Activated CD8-positive, alpha-beta memory T cell treated with anti-CD3 and anti-CD28 coated beads for 36 hours (primary cell): ENCODE results near the gene YWHAG. TPM values are rescaled to one million over a fixed set of nuclear protein-coding genes. Genes with fewer than 3 reads are reported as not detected.
"Not testable (repeated sequence)": the region's sequence is repeated elsewhere in the genome, so short reads cannot be mapped to it uniquely, and the experiment has no call there.

ENCODE experiments used
- CTCF ChIA-PET: fragments of 350-600 bp; sonication (Branson Sonifier 250); formaldehyde crosslinking; loops from one replicate; lab custom pipeline; 2021; ENCODE audit warnings: antibody characterized with exemption; lab: Charles Lee
- POLR2A ChIA-PET: fragments of 350-600 bp; sonication (Branson Sonifier 250); formaldehyde crosslinking; loops from one replicate; lab custom pipeline; 2021; ENCODE audit warnings: antibody characterized with exemption; lab: Charles Lee
- total RNA-seq, 2 experiments: library from RNA; stranded (reverse); gene quantifications; one replicate each; pipeline ENCODE4 v1.2.3, GENCODE V29; 2021

The YWHAG gene
- total RNA-seq: 100 to 1,000 TPM; 167 to 174 TPM

DNA sequence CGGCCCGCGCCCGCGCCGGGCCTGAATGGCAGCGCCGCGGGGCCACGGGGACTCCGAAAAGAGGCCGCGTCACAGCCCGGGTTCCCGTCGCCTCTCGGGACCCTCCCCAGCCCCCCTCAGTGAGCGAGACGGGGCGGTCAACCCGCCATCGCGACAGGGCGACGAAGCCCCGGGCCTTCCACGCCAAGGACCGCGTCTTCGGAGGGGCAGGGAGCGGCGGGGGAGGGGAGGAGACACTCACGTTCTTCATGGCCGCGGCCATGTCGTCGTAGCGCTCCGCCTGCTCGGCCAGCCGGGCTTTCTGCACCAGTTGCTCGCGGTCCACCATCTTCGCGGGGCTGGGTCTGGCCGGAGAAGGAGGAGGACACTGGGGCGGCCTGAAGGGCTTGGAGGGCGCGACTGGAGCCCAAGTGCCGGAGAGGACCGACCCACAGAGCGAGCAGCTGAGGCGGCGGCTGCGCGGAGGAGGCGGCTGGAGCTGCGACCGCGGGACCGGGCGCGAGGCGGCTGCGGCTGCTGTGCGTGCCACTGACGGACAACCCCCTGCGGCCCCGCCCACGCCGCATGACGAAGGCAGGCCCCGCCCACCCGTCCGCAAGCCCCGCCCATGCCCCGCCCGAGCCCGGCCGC is at the start of gene YWHAG:
Gene YWHAG (minus strand): TSS at position 511 of the 630 bp plus-strand sequence. CDS start 183 bp downstream, at position 328.
- ChIA-PET POLR2A (interaction anchor here (0.8 to 3.5 kb wide), 5 partner anchors 15 to 764 kb away, joined by 3 to 34 read pairs (median 5); partner anchors contain the start of gene CCDC146), CTCF (interaction anchor here (1.0 to 3.1 kb wide), 3 partner anchors 40 to 180 kb away, joined by 3 to 17 read pairs (median 3); partner anchors contain the start of gene HSPB1)

GRCh38 chr7:76408121-76408560 is 49.4 kb upstream of the YWHAG start:
- POLR2A ChIA-PET: no interaction called here
- CTCF ChIA-PET: interaction anchor here (1.5 kb wide), 1 partner anchor 20 kb away, joined by 4 read pairs; no protein-coding TSS in a partner anchor

- CTCF ChIA-PET: interaction anchor here (1.5 kb wide), 1 partner anchor 20 kb away, joined by 4 read pairs; no protein-coding TSS in a partner anchor
- POLR2A ChIA-PET: no interaction called here
Observed at GRCh38 chr7:76407718-76408117, 48.9 kb upstream of the YWHAG start.

GRCh38 chr7:76405738-76406137 is 46.9 kb upstream of the YWHAG start:
- POLR2A ChIA-PET: no interaction called here
- CTCF ChIA-PET: no interaction called here

DNA sequence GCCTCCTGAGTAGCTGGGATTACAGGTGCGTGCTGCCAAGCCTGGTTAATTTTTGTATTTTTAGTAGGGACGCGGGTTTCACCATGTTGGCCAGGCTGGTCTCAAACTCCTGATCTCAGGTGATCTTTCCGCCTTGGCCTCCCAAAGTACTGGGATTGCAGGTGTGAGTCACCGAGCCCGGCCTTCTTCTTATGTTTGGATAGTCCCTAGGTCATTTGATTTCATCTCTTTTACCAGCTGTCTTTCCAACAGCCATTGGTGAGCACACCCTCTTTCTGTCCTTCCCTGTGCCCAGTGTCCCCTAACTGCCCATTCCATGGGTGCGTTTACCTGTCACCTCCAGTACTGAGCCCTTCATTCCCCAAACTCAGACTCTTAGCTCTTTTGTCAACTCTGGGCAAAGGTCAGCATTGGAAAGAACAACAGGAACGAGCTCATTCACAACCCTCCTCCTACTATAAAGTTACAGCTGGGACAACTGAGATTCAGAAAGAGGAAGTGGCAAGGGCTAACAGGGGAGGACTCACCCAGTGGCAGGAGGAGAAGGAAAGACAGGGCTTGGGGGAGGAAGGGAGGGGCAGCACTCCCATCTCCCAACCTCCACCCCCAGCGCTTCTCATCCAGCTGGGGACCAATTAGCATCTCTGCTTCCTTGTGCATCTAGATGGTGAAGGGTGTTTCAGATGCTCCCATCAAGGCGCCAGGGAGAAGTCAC is 45.1 kb upstream of the YWHAG start:
- POLR2A ChIA-PET: no interaction called here
- CTCF ChIA-PET: no interaction called here

DNA sequence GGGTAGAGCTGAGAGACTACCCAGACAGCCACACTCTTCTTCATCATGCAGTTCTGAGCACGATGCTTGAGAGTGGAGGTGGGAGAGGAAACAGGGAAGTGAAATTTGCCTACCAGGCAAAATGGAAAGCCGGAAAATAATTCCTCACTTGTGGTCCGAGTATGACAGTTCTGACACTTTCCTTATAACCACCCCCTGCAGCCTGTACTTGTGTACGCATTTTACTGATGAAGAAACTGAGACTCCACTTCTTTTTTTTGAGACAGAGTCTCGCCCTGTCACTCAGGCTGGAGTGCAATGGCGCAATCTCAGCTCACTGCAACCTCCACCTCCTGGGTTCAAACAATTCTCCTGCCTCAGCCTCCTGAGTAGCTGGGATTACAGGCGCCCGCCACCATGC is 44.3 kb upstream of the YWHAG start:
- CTCF ChIA-PET, POLR2A ChIA-PET: not testable (repeated sequence)

DNA sequence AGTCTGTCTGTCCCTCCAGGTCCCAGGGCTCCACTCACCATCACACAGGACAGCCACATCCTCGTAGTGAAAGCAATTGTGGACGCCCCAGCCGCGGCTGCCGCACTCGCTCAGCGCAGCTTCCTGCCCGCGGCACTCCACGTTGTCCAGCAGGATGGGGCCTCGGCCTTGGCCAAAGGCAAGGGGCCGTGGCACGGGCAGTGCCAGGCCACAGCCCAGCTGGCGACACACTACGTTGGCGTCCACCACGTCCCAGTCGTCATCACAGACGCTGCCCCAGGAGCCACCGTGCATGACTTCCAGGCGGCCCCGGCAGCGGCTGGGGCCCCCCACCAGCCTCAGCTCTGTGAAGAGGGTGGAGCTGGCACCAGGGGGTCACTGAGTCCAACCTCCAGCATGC is 41.5 kb upstream of the YWHAG start:
- CTCF ChIA-PET: no interaction called here
- POLR2A ChIA-PET: no interaction called here

DNA sequence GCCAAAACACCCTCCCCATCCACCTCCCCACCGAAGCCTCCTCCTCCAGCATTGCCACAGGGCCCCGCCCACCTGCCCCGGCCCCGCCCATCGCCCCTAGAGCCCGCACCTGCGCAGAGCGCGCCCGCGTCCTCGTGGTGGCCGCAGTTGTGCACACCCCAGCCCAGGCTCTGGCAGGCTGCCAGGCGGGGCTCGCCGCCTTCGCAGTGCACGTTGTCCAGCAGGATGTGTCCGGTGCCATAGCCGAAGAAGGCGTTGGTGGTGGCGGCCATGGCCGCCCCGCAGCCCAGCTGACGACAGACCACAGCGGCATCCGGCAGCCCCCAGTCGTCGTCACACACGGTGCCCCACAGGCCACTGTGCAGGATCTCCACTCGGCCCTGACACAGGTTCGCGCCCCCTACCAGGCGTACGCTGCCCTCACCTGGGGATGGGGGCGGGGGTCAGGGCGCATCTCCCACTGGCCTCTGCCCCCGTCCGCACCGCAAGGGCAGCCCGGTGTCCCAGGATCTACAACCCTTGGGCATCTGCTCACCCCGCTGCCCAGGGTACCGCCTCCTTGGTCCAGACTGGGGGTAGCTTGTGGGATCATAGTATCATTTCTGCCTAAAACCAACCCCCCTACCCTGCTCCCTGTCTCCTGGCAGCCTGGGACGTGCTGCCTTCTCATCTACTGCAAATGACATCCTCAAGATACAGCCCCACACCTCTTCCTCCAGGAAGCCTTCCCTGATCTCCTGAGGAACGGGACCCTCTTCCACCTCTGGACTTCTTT is 38.8 kb upstream of the YWHAG start:
- ChIA-PET POLR2A (no interaction called here), CTCF (no interaction called here)

GRCh38 chr7:76396864-76397263 is 38.1 kb upstream of the YWHAG start:
- POLR2A ChIA-PET: no interaction called here
- CTCF ChIA-PET: no interaction called here

DNA sequence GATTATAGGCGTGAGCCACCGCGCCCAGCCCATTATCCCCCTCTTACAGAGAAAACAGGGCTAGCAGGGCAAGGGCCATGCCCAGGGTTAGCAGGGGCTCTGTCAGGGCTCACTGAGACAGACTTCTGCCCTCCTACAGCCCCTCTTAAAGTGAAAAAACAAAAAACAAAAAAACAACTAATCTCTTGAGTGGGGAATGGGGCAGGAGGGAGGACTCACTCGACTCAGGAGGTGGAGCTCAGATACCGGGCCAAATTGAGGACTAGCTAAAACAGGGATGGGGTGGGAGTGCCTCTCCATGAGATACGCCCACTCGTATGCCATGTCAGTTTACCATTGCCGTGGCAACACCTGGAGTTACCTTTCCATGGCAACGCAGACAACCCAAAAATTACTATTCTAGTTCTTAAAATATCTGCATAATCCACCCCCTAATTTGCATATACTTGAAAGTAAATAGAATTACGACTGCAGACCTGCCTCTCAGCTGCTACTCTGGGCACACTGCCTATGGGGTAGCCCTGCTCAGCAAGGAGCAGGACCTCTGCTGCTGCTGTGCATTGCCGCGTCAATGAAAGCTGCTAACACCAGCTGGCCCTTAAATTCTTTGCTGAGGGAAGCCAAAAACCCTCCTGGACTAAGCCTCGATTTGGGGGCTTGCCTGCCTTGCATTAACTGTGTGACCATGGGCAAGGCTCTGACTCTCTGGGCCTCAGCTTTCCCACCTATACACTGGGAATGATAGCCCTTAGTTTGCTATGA is 37.4 kb upstream of the YWHAG start:
- ChIA-PET POLR2A (no interaction called here), CTCF (no interaction called here)

DNA sequence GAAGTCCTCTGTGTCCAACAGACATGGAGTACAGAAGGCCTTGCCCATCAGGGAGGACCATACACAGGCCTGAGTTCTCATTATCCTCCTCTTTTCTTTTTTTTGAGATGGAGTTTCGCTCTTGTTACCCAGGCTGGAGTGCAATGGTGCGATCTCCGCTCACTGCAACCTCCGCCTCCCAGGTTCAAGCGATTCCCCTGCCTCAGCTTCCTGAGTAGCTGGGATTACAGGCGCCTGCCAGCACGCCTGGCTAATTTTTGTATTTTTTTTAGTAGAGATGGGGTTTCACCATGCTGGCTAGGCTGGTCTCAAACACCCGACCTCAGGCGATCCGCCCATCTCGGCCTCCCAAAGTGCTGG is 36.8 kb upstream of the YWHAG start:
- CTCF ChIA-PET, POLR2A ChIA-PET: not testable (repeated sequence)

- CTCF ChIA-PET: no interaction called here
- POLR2A ChIA-PET: no interaction called here
Observed at GRCh38 chr7:76394957-76395356, 36.2 kb upstream of the YWHAG start.

DNA sequence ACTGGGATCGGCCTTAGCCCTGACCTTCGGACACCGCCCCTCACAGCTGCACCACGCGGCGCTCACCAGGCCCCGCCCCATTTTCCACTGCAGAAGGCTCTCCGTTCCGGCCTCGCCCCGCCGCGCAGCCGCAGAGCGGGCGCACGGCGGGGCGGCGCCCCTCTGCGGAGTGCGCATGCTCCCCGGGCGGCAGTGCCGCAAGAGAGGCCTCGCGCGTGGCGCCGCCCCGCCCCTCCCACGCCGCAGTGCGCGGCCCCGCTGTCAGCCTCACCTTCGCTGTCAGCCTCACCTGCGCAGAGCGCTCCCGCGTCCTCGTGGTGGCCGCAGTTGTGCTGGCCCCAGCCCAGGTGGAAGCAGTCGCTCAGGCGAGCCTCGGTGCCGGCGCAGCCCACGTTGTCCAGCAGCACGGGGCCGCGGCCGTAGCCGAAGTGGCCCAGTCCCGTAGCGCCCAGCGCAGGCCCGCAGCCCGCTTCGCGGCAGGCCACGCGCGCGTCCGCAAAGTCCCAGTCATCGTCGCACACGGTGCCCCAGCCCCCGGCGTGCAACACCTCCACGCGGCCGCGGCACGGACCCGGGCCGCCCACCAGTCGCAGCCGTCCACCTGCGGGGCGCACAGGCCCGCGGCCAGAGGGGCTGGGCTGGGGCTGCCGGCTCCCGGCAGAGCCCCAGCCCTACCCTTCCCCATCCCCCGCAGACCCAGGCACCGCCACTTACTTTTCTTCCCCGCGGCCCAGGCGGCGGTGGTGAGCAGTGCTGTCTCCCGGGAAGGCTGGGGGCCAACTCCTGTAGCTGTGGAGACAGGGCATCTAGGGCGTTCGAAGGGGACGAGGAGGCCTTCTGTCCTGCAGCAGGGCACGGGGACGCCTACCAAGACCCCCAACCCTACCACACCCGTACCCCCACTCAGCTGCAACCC is 34.6 kb upstream of the YWHAG start:
- POLR2A ChIA-PET: interaction anchor here (0.6 to 1.7 kb wide), 3 partner anchors 35 to 635 kb away, joined by 3 to 5 read pairs (median 3); partner anchors contain the start of gene YWHAG
- CTCF ChIA-PET: interaction anchor here (0.7 kb wide), 1 partner anchor 15 kb away, joined by 3 read pairs; no protein-coding TSS in a partner anchor

GRCh38 chr7:76392531-76393115 is 33.8 kb upstream of the YWHAG start:
- ChIA-PET CTCF (interaction anchor here (0.7 kb wide), 1 partner anchor 15 kb away, joined by 3 read pairs; no protein-coding TSS in a partner anchor), POLR2A (interaction anchor here (0.7 to 1.7 kb wide), 2 partner anchors 34 to 635 kb away, joined by 3 to 5 read pairs; partner anchors contain the start of gene YWHAG)

GRCh38 chr7:76390092-76390491 is 31.3 kb upstream of the YWHAG start:
- ChIA-PET POLR2A (interaction anchor here (0.6 kb wide), 1 partner anchor 25 kb away, joined by 15 read pairs; no protein-coding TSS in a partner anchor), CTCF (interaction anchor here (0.5 kb wide), 1 partner anchor 1351 kb away, joined by 4 read pairs; no protein-coding TSS in a partner anchor)

GRCh38 chr7:76387789-76388188 is 29.0 kb upstream of the YWHAG start:
- CTCF ChIA-PET, POLR2A ChIA-PET: not testable (repeated sequence)

- POLR2A ChIA-PET: interaction anchor here (0.9 kb wide), 1 partner anchor 28 kb away, joined by 3 read pairs; the partner anchor contains the start of gene YWHAG
- CTCF ChIA-PET: no interaction called here
Observed at GRCh38 chr7:76386691-76387260, 28.0 kb upstream of the YWHAG start.
